ENCODE measurements around the gene SLC22A2.

DNA sequence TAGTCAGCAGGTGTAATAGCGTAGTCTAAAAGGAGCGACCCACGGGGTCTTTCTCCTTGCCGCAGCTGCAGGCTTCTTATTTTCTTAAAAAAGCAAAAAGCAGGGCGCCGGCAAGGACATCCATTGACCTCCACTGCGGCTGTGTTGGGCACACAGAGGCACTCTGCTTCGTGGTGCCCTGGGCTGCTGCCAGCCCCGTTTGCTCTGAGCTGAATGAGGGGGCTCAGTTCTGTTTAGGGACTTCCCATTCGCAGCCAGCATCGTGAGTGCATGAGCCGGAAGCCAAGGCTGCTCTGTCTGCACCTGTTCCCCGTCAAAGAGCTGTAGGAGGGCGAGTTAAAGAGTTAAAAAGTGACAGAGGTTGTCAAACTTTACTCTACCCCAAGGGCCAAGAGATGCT lies 1.7 kb upstream of the SLC22A2 start:
- TF ChIP-seq, protein P1, sequence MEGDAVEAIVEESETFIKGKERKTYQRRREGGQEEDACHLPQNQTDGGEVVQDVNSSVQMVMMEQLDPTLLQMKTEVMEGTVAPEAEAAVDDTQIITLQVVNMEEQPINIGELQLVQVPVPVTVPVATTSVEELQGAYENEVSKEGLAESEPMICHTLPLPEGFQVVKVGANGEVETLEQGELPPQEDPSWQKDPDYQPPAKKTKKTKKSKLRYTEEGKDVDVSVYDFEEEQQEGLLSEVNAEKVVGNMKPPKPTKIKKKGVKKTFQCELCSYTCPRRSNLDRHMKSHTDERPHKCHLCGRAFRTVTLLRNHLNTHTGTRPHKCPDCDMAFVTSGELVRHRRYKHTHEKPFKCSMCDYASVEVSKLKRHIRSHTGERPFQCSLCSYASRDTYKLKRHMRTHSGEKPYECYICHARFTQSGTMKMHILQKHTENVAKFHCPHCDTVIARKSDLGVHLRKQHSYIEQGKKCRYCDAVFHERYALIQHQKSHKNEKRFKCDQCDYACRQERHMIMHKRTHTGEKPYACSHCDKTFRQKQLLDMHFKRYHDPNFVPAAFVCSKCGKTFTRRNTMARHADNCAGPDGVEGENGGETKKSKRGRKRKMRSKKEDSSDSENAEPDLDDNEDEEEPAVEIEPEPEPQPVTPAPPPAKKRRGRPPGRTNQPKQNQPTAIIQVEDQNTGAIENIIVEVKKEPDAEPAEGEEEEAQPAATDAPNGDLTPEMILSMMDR (IDR thresholded peaks at IDR 0.05; ENCODE audit: low read depth, low read length, missing input control): no peak
- no peak for TF ChIP-seq RAD21 (IDR thresholded peaks at IDR 0.05)
- TF ChIP-seq SP1 (IDR thresholded peaks at IDR 0.05): no peak
- no peak for TF ChIP-seq ZBTB33 (IDR thresholded peaks at IDR 0.05)
- no peak for TF ChIP-seq EGR1 (IDR thresholded peaks at IDR 0.05; ENCODE audit: low read depth in 2 of 2)
- TF ChIP-seq GABPA (IDR thresholded peaks at IDR 0.05 in 1 of 2, conservative IDR thresholded peaks at IDR 0.05 in 1 of 2): no peak
- no peak for TF ChIP-seq REST (IDR thresholded peaks at IDR 0.05)

Data from liver (tissue), 3 donors.